Measurements from ENCODE around the gene ICAM3.

- no peak for TF ChIP-seq CTCF (IDR thresholded peaks at IDR 0.05)
- TF ChIP-seq POLR2A (IDR thresholded peaks at IDR 0.05): no peak
- TF ChIP-seq POLR2AphosphoS5 (IDR thresholded peaks at IDR 0.05; ENCODE audit: insufficient read depth in 1 of 2, low read depth in 1 of 2): no peak
Observed at GRCh38 chr19:10288662-10289166, 50.7 kb downstream of the ICAM3 start.

Data from vagina (tissue), 2 donors.